Smooth muscle cell (in vitro differentiated cells): ENCODE data around the gene VAV3. TPM values are rescaled to one million over a fixed set of nuclear protein-coding genes. Genes with fewer than 3 reads are reported as not detected.

ENCODE experiments used
- DNase-seq: peaks from one replicate; lab custom pipeline; 2025; ENCODE audit not compliant: unreplicated experiment; lab: John Stamatoyannopoulos, UW
- H2AFZ ChIP-seq: fragments of 200-600 bp; sonication (generic); 2 replicates; pipeline ENCODE4 v1.6.0; 2016; ENCODE audit warnings: antibody characterized with exemption, low read depth, mild to moderate bottlenecking
- H3F3A ChIP-seq: fragments of 200-600 bp; sonication (generic); 2 replicates; pipeline ENCODE4 v1.6.0; 2017; ENCODE audit warnings: antibody characterized with exemption, low read depth
- H3K27ac ChIP-seq: fragments of 200-600 bp; sonication (generic); 2 replicates; pipeline ENCODE4 v1.5.1; 2016; ENCODE audit warnings: low read depth, mild to moderate bottlenecking
- H3K27me3 ChIP-seq: fragments of 200-600 bp; sonication (generic); 2 replicates; pipeline ENCODE4 v1.6.1; 2016; ENCODE audit warnings: low read depth, mild to moderate bottlenecking
- H3K36me3 ChIP-seq: fragments of 200-600 bp; sonication (generic); 2 replicates; pipeline ENCODE4 v1.5.1; 2016; ENCODE audit warnings: low read depth
- H3K4me1 ChIP-seq: fragments of 200-600 bp; sonication (generic); 2 replicates; pipeline ENCODE4 v1.5.1; 2016; ENCODE audit warnings: low read depth
- H3K4me2 ChIP-seq: fragments of 200-600 bp; sonication (generic); 2 replicates; pipeline ENCODE4 v1.6.0; 2016; ENCODE audit warnings: mild to moderate bottlenecking
- H3K4me3 ChIP-seq: fragments of 200-600 bp; sonication (generic); 2 replicates; pipeline ENCODE4 v1.5.1; 2016; ENCODE audit warnings: mild to moderate bottlenecking
- H3K79me2 ChIP-seq: fragments of 200-600 bp; sonication (generic); 2 replicates; pipeline ENCODE4 v1.6.0; 2016; ENCODE audit warnings: low read depth, mild to moderate bottlenecking
- H3K9ac ChIP-seq: fragments of 200-600 bp; sonication (generic); 2 replicates; pipeline ENCODE4 v1.6.0; 2016; ENCODE audit warnings: low read depth
- H3K9me3 ChIP-seq: fragments of 200-600 bp; sonication (generic); replicated peaks from 2 replicates; pipeline ENCODE4 v1.5.1; 2016; ENCODE audit warnings: low read depth
- H4K20me1 ChIP-seq: fragments of 200-600 bp; sonication (generic); 2 replicates; pipeline ENCODE4 v1.6.0; 2016; ENCODE audit warnings: low read depth
- WGBS: methylation state at CpG from one replicate; pipeline ENCODE4 v1.1.7; 2016; ENCODE audit warnings: low lambda C conversion rate; 5-methylcytosine and 5-hydroxymethylcytosine counted together
- polyA plus RNA-seq: library from polyadenylated mRNA; unstranded; fragments of >200 nt; fragmentation: Nextera tagmentation; extraction: Ambion mirVana; gene quantifications from 2 replicates; pipeline ENCODE4 v1.2.1, GENCODE V29; 2016
- total RNA-seq: library from RNA; depleted of rRNA; stranded (reverse); fragments of >200 nt; gene quantifications from 2 replicates; pipeline ENCODE4 v1.2.3, GENCODE V29; 2014
- TF ChIP-seq, protein P1 (sequence below): fragments of 200-600 bp; sonication (generic); IDR thresholded peaks from 2 replicates; pipeline ENCODE4 v1.5.1; 2017; ENCODE audit warnings: borderline replicate concordance, mild to moderate bottlenecking, antibody characterized with exemption; ENCODE audit not compliant: insufficient read depth, poor library complexity, severe bottlenecking

VAV3 gene
- total and polyA plus RNA-seq, 2 experiments from 2014 or later = 0.62 to 10.1 TPM

DNA sequence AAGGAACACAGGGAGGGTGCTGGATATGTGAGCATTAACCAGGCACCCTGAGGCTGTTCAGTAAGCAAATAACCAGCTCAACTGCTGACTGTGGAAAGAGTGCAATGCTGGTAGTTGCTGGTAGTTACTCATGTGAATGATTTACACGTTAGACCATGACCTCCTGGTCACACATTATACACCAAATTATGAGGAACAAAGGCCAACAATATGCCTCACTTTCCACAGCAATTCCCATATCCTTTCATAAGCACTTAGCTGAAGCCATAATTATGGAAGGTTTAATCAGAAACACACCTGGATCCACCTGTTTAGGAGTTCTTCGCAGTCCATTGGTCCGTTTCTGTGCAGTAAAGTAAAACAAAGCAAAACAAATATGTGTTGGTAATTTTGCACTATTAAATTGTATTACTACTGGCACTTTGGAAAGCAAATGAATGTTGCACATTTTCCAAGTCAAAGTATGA, 281.8 kb downstream of the VAV3 start:
- Histone ChIP-seq H3K27me3 (no peaks in the 10 kb centered on the region), H3K4me2 (peak overlapping the region; percentile 6), H3K4me1 (no peaks in the 10 kb centered on the region), H4K20me1 (no peaks in the 10 kb centered on the region), H3K36me3 (no peaks in the 10 kb centered on the region), H3F3A (no peaks in the 10 kb centered on the region), H2AFZ (no peak overlapping the region), H3K79me2 (no peaks in the 10 kb centered on the region), H3K4me3 (peak overlapping the region; percentile 21), H3K9ac (no peak overlapping the region), H3K27ac (peak overlapping the region; percentile 58), H3K9me3 (no peaks in the 10 kb centered on the region)
- DNase-seq = no peak
- TF ChIP-seq, protein P1, sequence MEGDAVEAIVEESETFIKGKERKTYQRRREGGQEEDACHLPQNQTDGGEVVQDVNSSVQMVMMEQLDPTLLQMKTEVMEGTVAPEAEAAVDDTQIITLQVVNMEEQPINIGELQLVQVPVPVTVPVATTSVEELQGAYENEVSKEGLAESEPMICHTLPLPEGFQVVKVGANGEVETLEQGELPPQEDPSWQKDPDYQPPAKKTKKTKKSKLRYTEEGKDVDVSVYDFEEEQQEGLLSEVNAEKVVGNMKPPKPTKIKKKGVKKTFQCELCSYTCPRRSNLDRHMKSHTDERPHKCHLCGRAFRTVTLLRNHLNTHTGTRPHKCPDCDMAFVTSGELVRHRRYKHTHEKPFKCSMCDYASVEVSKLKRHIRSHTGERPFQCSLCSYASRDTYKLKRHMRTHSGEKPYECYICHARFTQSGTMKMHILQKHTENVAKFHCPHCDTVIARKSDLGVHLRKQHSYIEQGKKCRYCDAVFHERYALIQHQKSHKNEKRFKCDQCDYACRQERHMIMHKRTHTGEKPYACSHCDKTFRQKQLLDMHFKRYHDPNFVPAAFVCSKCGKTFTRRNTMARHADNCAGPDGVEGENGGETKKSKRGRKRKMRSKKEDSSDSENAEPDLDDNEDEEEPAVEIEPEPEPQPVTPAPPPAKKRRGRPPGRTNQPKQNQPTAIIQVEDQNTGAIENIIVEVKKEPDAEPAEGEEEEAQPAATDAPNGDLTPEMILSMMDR = no peak
- 73% methylated on average over 3 of the region's 3 CpGs for WGBS

DNA sequence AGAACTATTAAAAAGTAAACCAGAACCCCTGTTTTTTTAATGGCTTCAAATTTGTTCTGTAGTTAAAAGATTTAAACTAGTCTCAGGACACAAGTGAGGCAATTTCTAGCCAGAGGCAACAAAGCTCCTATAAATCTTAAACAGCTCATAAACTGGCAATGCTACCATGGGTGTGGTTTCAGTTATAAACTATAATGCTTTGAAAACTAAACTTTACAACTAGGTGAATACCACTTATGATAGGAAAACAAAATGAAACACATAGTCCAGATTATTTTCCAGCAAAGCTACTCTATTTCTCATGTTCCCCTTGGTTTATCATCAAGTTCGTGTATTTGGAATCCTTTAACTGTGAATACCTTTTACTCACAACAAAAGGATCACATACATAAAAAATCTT, 282.5 kb downstream of the VAV3 start:
- H3K27ac ChIP-seq = peak overlapping the region; percentile 58
- no peaks in the 10 kb centered on the region for H3F3A ChIP-seq
- no peaks in the 10 kb centered on the region for H3K79me2 ChIP-seq
- H3K36me3 ChIP-seq = no peaks in the 10 kb centered on the region
- no peak overlapping the region for H3K9ac ChIP-seq
- DNase-seq = no peak
- H4K20me1 ChIP-seq = no peaks in the 10 kb centered on the region
- WGBS = 63% methylated on average over 1 of the region's 1 CpG
- no peaks in the 10 kb centered on the region for H3K9me3 ChIP-seq
- H3K4me2 ChIP-seq = peak overlapping the region; percentile 1
- H2AFZ ChIP-seq = no peak overlapping the region
- TF ChIP-seq, protein P1 = no peak
- no peaks in the 10 kb centered on the region for H3K27me3 ChIP-seq
- peak overlapping the region; percentile 21 for H3K4me3 ChIP-seq
- no peaks in the 10 kb centered on the region for H3K4me1 ChIP-seq

DNA sequence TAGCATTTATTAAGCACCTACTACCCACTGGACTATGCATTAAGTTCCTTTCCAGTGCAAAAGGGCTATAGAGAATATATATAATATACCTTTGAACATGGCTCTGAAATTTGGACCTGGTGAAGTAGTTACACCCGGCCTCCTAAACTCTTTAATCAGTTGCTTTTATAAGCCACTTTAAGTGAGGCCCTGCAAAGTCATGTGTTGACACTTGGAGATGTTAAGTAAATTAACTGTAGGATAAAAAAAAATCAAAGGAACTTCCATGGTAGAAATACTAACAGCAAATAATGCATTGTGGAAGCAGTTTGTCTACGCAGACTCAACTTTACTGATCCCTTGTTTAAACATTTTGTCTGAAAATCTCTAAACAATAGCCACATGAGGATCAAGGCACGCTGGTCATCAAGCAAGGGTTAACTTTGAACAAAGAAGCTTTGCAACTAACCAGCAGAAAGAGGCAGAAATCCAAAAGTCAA, 283.9 kb downstream of the VAV3 start:
- H3K4me3 ChIP-seq = no peak overlapping the region
- H3K4me1 ChIP-seq = no peaks in the 10 kb centered on the region
- H2AFZ ChIP-seq = no peak overlapping the region
- H4K20me1 ChIP-seq = no peaks in the 10 kb centered on the region
- H3K9me3 ChIP-seq = no peaks in the 10 kb centered on the region
- WGBS = 67% methylated on average over 3 of the region's 3 CpGs
- no peaks in the 10 kb centered on the region for H3K79me2 ChIP-seq
- no peaks in the 10 kb centered on the region for H3K27me3 ChIP-seq
- no peak overlapping the region for H3K9ac ChIP-seq
- H3K36me3 ChIP-seq = no peaks in the 10 kb centered on the region
- H3F3A ChIP-seq = no peaks in the 10 kb centered on the region
- H3K4me2 ChIP-seq = no peak overlapping the region
- TF ChIP-seq, protein P1 = no peak
- no peak overlapping the region for H3K27ac ChIP-seq
- DNase-seq = no peak

DNA sequence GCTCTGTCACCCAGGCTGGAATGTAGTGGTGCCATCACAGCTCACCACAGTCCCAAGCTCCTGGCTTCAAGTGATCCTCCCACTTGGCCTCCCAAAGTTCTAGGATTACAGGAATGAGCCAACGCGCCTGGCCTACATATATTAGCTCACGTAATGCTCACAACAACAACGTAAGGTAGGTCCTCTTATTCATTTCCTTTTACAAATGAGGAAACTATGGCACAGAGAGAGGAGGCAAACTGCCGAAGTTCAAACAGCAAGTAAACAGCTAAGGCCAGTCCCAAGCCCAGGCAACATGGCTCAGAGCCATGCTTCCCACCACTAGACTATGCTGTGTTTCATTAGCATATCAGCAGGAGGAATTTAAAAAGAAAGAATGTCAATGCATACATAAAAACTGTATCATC, 284.4 kb downstream of the VAV3 start:
- Histone ChIP-seq H3K27me3 (no peaks in the 10 kb centered on the region), H3K36me3 (no peaks in the 10 kb centered on the region), H3K9me3 (no peaks in the 10 kb centered on the region), H3K79me2 (no peaks in the 10 kb centered on the region), H3K27ac (no peak overlapping the region), H3K4me3 (no peak overlapping the region), H3K4me2 (peak overlapping the region; percentile 41), H3K9ac (no peak overlapping the region), H4K20me1 (no peaks in the 10 kb centered on the region), H3K4me1 (no peaks in the 10 kb centered on the region), H2AFZ (no peak overlapping the region), H3F3A (no peaks in the 10 kb centered on the region)
- DNase-seq = no peak
- 74% methylated on average over 5 of the region's 5 CpGs for WGBS
- TF ChIP-seq, protein P1 = no peak
